Skeletal muscle tissue (tissue), 4 donors: ENCODE measurements around the gene HTRA3. TPM values are rescaled to one million over a fixed set of nuclear protein-coding genes. Genes with fewer than 3 reads are reported as not detected.
"Not testable (repeated sequence)": the region's sequence is repeated elsewhere in the genome, so short reads cannot be mapped to it uniquely, and the experiment has no call there.

ENCODE experiments used
- H3K27ac ChIP-seq: one replicate; pipeline ENCODE4 v1.7.0; 2013; ENCODE audit warnings: mild to moderate bottlenecking, low read depth, low read length, inconsistent platforms
- H3K27me3 ChIP-seq, 3 donors: one replicate each; pipeline ENCODE4 v1.7.0; 2013; ENCODE audit warnings: low read length in 3 of 3; ENCODE audit not compliant: control insufficient read depth in 3 of 3, insufficient read depth in 3 of 3
- H3K36me3 ChIP-seq, 3 donors: one replicate each; pipeline ENCODE4 v1.7.0; 2013; ENCODE audit warnings: low read length in 3 of 3; ENCODE audit not compliant: control insufficient read depth in 3 of 3, insufficient read depth in 3 of 3
- H3K4me1 ChIP-seq, 3 donors: one replicate each; pipeline ENCODE4 v1.7.0; 2013; ENCODE audit warnings: low read length in 3 of 3, mild to moderate bottlenecking in 3 of 3; ENCODE audit not compliant: control insufficient read depth in 3 of 3, insufficient read depth in 3 of 3
- H3K4me3 ChIP-seq, 3 donors: one replicate each; pipeline ENCODE4 v1.7.0; 2013; ENCODE audit warnings: low read length in 3 of 3
- H3K9ac ChIP-seq, 3 donors: one replicate each; pipeline ENCODE4 v1.7.0; 2013; ENCODE audit warnings: low read length in 3 of 3, mild to moderate bottlenecking in 3 of 3, moderate library complexity in 2 of 3, low read depth in 1 of 3
- H3K9me3 ChIP-seq, 3 donors: one replicate each; pipeline ENCODE4 v1.7.0; 2013; ENCODE audit warnings: low read length in 3 of 3; ENCODE audit not compliant: control insufficient read depth in 3 of 3
- total RNA-seq: library from RNA; depleted of rRNA; stranded (reverse); fragments of >200 nt; gene quantifications from one replicate; pipeline ENCODE4 v1.2.3, GENCODE V29; 2014
- donor health status: Osteomylitis.

The HTRA3 gene
- total RNA-seq, 1 donor from 2014 or later = 20.9 TPM

- peak overlapping the region; percentile 19 to 69 (median 40) for H3K9ac ChIP-seq
- H3K4me3 ChIP-seq, H3K9me3 ChIP-seq, H3K36me3 ChIP-seq: not testable (repeated sequence)
- peaks cover 13 to 26% (median 16%) of the 10 kb centered on the region in 3 donors for H3K4me1 ChIP-seq
- peak overlapping the region; percentile 70 for H3K27ac ChIP-seq
- peaks cover 0 to 13% (median 5%) of the 10 kb centered on the region in 3 donors for H3K27me3 ChIP-seq
Observed at GRCh38 chr4:8341281-8341680, 71.7 kb downstream of the HTRA3 start.

GRCh38 chr4:8341691-8342090, 72.1 kb downstream of the HTRA3 start:
- peaks cover 0 to 14% (median 6%) of the 10 kb centered on the region in 3 donors for H3K27me3 ChIP-seq
- H3K27ac ChIP-seq = peak overlapping the region; percentile 70
- peak overlapping the region; percentile 19 to 69 (median 40) for H3K9ac ChIP-seq
- H3K9me3 ChIP-seq = no peaks in the 10 kb centered on the region
- peaks cover 13 to 26% (median 16%) of the 10 kb centered on the region in 3 donors for H3K4me1 ChIP-seq
- H3K4me3 ChIP-seq = no peak overlapping the region
- no peaks in the 10 kb centered on the region for H3K36me3 ChIP-seq

GRCh38 chr4:8342651-8343261, 73.2 kb downstream of the HTRA3 start:
- no peaks in the 10 kb centered on the region for H3K36me3 ChIP-seq
- peaks cover 0 to 14% (median 6%) of the 10 kb centered on the region in 3 donors for H3K27me3 ChIP-seq
- no peak overlapping the region for H3K27ac ChIP-seq
- H3K9ac ChIP-seq = peak overlapping the region in 1 of 3 donors; percentile 8
- no peak overlapping the region for H3K4me3 ChIP-seq
- no peaks in the 10 kb centered on the region for H3K9me3 ChIP-seq
- peaks cover 13 to 26% (median 16%) of the 10 kb centered on the region in 3 donors for H3K4me1 ChIP-seq

- Histone ChIP-seq H3K27ac (no peak overlapping the region), H3K9me3 (no peaks in the 10 kb centered on the region), H3K9ac (peak overlapping the region in 1 of 3 donors; percentile 8), H3K36me3 (no peaks in the 10 kb centered on the region), H3K27me3 (peaks cover 0 to 14% (median 6%) of the 10 kb centered on the region in 3 donors), H3K4me3 (no peak overlapping the region), H3K4me1 (peaks cover 13 to 26% (median 16%) of the 10 kb centered on the region in 3 donors)
Observed at GRCh38 chr4:8343262-8343966, 73.9 kb downstream of the HTRA3 start.

- no peaks in the 10 kb centered on the region for H3K9me3 ChIP-seq
- H3K4me3 ChIP-seq = no peak overlapping the region
- H3K27me3 ChIP-seq = peaks cover 0 to 14% (median 6%) of the 10 kb centered on the region in 3 donors
- no peak overlapping the region for H3K9ac ChIP-seq
- no peak overlapping the region for H3K27ac ChIP-seq
- peaks cover 13 to 26% (median 16%) of the 10 kb centered on the region in 3 donors for H3K4me1 ChIP-seq
- no peaks in the 10 kb centered on the region for H3K36me3 ChIP-seq
Observed at GRCh38 chr4:8343967-8344331, 74.4 kb downstream of the HTRA3 start.

GRCh38 chr4:8344377-8344776, 74.8 kb downstream of the HTRA3 start:
- peaks cover 0 to 14% (median 6%) of the 10 kb centered on the region in 3 donors for H3K27me3 ChIP-seq
- no peak overlapping the region for H3K27ac ChIP-seq
- peaks cover 13 to 26% (median 16%) of the 10 kb centered on the region in 3 donors for H3K4me1 ChIP-seq
- no peak overlapping the region for H3K9ac ChIP-seq
- no peaks in the 10 kb centered on the region for H3K36me3 ChIP-seq
- no peak overlapping the region for H3K4me3 ChIP-seq
- H3K9me3 ChIP-seq = no peaks in the 10 kb centered on the region

GRCh38 chr4:8345053-8345945, 75.7 kb downstream of the HTRA3 start:
- peaks cover 13 to 26% (median 16%) of the 10 kb centered on the region in 3 donors for H3K4me1 ChIP-seq
- no peaks in the 10 kb centered on the region for H3K36me3 ChIP-seq
- no peak overlapping the region for H3K27ac ChIP-seq
- no peak overlapping the region for H3K4me3 ChIP-seq
- H3K9me3 ChIP-seq = no peaks in the 10 kb centered on the region
- H3K9ac ChIP-seq = no peak overlapping the region
- H3K27me3 ChIP-seq = peaks cover 0 to 14% (median 6%) of the 10 kb centered on the region in 3 donors

GRCh38 chr4:8345946-8346814, 76.6 kb downstream of the HTRA3 start:
- H3K4me3 ChIP-seq = no peak overlapping the region
- H3K27me3 ChIP-seq = peaks cover 0 to 14% (median 6%) of the 10 kb centered on the region in 3 donors
- H3K9ac ChIP-seq = no peak overlapping the region
- H3K4me1 ChIP-seq = peaks cover 6 to 19% (median 10%) of the 10 kb centered on the region in 3 donors
- no peak overlapping the region for H3K27ac ChIP-seq
- no peaks in the 10 kb centered on the region for H3K36me3 ChIP-seq
- no peaks in the 10 kb centered on the region for H3K9me3 ChIP-seq
